NCI-H2227 (cell line): ENCODE data around the gene RASAL2.
"Not testable (repeated sequence)": the region's sequence is repeated elsewhere in the genome, so short reads cannot be mapped to it uniquely, and the experiment has no call there.

Experiments
- DNase-seq: peaks from one replicate; lab custom pipeline; 2025; ENCODE audit not compliant: unreplicated experiment; lab: John Stamatoyannopoulos, UW

RASAL2 gene

DNA sequence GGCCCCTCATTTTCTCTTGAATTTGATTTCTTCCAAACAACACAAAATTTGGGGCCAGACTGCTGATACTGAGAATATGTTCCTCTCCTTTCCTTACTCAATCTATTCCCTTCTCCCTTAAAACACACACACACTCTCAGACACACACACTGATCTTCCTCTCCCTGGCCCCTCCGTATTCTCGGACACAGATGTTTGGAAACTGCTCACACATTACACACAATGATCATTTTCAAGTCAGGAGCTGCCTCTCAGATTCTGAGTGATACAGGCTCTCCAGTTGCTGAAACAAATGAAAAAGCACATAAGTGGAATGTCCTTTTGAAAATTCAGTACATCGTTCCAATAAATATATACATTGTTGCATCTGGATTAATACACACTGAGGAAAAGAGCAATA lies 241.5 kb downstream of the RASAL2 start:
- DNase-seq: no peak

DNA sequence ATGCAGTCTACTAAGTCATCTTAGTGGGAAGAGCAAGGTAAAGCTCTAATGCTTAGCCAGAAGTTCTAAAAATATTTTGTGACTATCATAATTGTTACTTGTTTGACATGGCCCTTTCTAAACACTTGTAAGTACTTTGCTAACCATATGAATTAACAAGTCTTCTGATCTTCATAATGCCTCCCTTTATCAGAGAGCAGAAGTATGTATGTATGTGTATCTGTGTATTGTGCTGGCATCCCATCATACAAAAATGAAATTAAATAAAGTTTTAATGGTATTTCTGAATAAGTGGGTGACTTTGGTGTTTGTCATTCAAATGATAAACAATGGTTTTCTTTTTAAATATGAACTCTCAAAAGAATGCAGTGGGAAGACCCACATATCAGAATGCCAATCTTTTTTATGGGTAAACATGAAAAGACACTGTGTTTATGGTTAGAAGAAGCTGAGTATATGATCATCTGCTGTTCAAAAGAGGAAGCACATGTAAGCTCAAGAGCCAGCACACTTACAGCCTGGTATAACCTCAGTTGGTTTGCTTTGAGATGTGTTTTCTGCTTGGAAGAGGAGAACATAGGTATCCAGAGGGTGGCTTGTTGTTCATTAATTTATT lies 243.3 kb downstream of the RASAL2 start:
- no peak for DNase-seq

DNA sequence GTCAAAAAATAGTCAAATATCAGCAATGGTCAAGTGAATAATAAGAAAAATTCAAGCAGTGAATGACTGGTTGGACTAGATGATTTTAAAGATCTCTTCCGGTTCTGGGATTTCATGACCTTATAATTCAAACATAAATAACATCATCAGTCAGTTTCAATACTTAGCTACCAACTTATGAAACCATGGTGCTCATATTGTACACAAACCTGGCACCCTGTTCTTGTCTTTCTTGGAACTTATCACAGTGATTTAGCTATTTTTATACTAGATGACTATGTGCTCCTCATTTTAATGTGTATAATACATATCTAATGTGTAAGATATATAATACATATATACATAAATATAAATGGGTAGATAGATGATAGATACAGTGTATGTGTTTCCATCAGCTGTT lies 245.9 kb downstream of the RASAL2 start:
- no peak for DNase-seq

DNA sequence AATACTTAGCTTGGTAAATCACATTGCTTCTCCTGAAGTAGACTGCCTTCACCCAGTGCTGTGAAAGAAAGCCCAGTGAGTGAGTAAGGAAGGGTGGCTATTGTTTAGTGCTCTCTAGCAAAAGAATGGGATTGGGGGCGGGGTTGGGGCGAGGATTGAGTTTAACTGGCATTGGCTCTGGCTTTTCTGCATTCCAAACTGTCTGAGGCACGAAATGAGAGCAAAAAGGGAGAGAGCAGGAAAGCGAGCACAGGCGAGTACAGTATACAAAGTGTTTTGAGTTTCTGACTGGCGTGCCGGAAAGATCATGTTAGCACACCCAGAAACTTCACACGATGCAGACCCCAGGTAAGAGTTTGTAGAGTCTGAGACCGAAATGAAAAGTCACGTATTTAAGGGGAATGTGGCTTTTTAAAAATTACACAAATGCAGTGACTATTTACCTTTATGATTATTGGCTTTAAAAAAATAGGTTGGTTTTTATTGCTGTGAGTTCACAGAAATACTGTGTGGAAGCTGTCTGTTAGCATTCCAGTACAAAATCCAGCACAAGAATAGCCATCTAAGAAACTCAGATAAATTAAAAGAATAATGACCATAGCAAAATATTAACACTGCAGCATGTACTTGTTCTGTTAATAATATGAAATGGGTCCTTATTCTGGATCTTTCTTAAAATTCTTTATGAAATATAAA lies 247.5 kb downstream of the RASAL2 start:
- DNase-seq: peak; percentile 69

DNA sequence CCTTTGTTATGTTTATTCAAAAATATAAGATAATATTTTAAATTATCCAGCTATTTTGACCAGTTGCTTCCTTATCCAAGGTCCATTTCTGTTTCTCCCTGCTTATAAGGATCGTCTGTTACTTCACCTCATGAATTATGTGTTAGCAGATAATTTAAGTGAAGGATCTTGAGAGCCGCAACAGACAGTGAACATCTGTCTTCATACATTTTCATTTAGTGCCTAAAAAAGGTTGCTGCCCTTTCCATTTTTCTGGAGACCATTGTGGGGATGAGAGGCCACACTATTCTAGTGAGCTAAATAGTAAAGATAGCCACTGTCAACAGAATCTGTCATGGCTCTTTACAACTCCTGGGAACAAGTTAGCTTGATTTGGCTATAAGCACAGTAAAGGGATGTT lies 248.8 kb downstream of the RASAL2 start:
- DNase-seq: peak; percentile 27

DNA sequence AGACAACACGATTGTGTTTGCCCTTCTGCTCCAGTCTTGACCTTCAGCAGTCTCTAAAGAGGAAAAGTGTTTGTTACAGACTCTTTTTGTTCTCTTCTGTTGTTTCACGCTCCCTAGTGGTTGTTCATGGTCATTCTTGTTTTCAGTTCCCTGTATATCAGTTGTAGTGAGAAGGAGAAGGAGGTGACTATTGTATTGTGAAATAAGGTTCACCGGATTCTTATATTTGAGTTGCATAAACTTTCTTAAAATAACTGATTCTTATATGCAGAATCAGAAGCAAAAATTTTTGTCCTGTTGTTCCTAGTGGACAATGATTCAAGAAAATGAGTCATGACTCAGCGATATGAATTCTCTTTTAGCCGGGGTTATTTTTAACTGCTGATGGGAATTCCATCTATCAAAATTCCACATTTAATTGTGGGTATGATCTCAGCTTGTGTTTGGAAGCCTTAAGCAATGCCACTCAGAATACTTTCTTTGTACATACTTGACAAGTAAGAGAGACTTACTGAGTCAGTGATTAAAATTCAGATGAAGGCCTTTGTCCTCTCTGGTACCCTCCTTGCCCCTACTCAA lies 250.7 kb downstream of the RASAL2 start:
- DNase-seq: peak; percentile 38

DNA sequence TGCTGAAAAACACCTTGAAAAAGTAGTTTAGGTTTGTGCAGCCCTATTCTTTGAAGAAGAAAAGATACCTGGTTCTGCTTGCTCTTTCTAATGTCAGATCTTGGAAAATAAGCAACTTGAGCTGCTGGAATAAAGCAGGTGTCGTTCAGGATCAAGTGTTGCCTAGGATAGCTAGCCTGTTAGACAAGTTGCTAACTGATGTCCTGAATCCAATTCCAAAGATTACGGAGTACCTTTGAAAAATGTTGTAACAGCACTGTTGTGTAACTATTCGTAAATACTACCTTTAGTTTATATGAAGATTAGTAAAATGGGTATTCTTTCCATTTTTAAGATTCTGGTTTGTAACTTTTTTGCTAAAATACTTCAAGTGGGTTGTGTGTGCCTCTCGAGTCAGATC lies 251.3 kb downstream of the RASAL2 start:
- DNase-seq: no peak

DNA sequence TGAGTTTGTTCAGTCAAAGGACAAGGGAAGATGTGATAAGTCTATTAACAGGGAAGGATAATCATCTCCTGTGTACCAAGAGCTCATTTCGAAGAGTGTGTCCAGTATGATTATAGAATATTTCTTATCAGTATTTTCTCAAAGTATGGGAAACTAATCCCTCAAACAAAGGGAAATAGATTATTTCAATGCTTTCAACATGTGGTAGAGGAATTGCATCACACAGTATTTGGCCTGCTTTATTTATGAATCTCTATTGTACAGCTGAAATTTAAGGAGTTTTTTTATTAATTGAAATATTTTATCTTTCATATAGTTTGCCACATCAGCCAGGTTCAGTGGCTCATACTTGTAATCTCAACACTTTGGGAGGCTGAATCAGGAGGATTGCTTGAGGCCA lies 251.9 kb downstream of the RASAL2 start:
- no peak for DNase-seq

DNA sequence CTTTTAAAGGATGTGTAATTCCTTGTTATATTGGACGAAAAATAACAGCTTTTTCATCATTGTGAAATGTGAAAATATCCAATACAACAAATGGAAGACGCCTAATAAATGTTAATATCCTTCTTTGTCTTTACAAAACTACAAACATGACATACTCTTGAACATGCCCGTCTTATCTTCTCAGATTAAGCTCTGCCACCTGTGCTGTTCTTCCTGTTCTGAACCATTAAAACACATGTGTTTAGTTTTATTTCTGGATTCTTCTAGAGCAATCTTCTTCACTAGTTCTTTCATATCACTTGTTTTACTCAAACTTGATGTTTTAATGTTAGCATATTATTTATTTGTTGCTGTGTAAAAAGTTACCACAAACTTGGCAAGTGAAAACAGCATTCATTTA lies 255.9 kb downstream of the RASAL2 start:
- no peak for DNase-seq

DNA sequence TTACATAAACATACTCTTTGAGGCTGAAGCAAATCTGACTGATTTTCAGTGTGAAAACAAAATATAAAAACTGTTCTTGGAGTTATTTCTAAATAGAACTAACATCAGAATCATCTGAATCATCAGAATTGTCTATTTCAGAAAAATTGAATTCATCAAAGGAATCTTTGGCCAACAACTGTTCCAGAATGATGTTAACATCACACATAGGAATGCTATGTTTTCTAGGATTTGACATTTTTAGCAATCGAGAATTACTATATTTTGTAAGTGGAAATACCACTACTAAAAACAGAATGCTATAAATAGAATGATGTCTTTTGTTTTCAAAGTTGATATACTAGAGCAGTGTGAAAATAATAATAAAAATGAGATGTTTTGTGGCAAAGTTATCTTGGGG lies 258.0 kb downstream of the RASAL2 start:
- DNase-seq: not testable (repeated sequence)

DNA sequence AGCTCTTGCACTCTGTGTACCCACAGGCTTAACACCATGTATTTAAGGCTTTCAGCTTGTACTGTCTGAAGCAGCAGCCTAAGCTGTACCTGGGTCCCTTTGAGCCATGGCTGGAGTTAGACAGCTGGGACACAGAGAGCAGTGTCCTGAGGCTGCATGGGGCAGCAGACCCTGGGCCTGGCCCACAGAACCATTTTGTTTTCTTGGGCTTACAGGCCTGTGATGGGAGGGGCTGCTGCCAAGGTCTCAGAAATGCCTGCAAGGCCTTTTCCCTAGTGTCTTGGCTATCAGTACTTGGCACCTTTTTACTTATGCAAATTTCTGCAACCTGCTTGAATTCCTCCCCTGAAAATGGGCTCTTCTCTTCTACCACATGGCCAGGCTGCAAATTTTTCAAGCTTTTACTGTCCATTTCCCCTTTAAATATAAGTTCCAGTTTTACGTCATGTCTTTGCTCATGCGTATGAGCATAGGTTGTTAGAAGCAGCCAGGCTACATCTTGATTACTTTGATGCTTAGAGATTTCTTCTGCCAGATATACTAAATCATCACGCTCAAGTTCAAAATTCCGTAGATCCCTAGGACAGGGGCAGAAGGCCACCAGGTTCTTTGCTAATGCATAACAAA lies 259.0 kb downstream of the RASAL2 start:
- no peak for DNase-seq

DNA sequence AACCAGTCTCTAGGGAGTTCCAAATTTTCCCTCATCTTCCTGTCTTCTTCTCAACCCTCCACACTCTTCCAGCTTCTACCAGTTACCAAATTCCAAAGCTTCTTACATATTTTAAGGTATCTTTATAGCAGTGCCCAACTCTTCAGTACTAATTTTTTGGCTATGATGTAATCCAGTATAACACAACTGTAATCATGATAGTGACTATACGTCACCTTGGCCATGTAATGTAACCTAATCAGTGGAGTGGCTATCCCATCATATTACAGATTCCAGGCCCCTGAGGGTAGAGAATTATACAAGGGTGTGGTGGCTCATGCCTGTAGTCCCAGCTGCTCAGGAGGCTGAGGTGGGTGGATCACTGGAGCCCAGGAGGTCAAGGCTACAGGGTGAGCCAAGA lies 259.6 kb downstream of the RASAL2 start:
- no peak for DNase-seq

DNA sequence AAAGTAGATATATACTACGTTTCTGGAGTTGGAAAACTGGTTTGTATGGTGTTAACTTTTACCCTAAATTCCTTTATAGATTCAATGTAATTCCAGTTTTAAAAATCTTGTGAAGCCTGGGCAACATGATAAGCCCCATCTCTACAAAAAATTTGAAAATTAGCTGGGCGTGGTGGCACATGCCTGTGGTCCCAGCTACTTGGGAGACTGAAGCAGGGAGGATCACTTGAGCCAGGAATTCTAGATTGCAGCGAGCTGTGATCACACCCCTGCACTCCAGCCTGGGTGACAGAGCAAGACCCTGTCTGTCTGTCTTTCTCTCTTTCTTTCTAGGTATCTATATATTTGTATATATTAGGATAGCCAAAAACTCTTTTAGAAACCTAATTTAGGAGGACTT lies 260.9 kb downstream of the RASAL2 start:
- DNase-seq: no peak

DNA sequence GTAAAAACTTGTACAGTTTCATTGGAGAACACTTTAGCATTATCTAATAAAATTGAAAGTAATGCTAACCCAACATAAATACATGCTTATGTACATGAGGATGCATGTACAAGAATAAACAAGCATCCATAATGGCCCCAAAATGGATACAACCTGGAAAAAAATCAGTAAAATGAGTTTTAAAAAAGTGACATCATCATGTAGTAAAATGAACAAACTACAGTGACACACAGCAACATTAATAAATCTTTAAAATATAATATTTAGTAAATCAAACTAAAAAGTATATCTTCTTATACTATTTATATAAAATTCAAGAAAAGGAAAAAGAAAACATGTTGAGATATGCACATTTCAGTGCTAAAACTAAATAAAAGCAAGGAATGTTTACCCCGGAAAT lies 262.4 kb downstream of the RASAL2 start:
- DNase-seq: no peak

DNA sequence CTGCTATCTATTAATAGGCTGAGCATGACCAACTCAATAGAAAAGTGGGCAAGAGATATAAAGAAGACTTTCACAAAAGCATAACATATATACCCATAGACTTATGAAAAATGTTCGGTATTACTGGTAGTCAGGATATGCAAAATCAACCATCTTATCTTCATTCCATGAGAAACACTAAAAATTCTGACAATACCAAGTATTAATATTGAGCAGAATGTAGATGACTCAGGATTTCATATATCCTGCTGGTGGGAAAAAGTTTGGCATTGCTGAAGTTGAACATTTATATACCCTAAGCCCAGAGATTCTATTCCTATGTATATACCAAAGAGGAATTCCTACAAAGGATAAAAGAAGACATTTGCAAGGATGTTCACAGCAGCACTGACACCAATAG lies 264.6 kb downstream of the RASAL2 start:
- DNase-seq: no peak

DNA sequence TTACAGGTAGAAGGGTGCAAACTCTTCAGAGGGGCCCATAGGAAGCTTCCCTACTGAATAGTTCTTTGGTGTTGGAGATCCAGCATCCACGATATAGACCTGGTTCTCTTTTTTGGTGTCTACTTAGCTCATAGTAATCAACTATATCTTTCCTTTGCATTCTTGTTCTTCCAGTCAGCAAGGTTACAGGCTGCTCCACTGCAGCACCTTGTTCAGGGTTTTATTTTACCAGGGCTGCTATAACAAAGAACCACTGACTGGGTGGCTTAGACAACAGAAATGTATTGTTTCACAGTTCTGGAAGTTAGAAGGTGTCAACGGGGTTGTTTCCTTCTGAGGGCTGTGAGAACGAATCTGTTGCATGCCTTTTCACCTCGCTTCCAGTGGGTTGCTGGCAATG lies 266.5 kb downstream of the RASAL2 start:
- no peak for DNase-seq

DNA sequence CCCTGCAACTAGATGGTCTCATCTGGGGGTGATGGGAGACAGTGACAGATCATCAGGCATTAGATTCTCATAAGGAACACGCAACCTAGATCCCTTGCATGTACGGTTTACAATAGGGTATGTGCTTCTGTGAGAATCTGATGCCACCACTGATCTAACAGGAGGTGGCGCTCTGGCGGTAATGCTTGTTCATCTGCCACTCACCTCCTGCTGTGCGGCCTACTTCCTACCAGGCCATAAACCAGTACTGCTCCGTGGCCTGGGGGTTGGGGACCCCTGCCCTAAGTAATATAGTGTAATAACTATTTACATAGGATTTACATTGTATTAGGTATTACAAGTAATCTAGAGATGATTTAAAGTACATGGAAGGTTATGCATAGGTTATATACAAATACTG lies 267.9 kb downstream of the RASAL2 start:
- DNase-seq: no peak

DNA sequence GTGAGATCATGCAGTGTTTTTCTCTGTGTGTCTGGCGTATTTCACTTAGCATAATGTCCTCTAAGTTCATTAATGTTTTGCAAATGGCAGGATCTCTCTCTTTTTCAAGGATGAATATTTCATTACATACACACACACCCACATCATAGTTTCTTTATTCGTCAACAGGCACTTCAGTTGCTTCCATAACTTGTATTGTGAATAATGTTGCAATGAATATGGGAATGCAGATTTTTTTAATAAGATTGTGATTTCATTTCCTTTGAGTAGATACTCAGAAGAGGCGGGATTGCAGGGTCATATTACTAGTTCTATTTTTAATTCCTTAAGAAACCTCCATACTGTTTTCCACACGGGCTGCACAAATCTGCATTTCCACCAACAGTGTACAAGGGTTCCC lies 268.8 kb downstream of the RASAL2 start:
- no peak for DNase-seq

DNA sequence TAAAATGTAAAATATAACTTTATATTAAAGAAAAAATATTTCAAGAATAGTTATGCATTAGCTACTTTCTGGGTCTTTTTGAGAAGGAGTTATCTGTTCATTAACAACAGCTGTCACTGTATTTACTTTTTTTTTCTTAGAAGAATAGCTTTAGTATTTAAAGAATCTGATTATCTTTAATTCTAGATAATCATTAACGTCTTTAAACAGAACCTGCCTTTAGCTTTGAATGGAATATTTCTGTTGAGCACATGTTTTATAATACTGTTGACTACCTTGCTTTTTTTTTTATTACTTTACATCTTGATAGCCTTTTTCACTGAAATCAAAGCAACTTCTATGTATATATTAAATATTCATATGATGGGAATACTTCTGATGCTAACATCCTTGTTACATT lies 270.9 kb downstream of the RASAL2 start:
- no peak for DNase-seq

DNA sequence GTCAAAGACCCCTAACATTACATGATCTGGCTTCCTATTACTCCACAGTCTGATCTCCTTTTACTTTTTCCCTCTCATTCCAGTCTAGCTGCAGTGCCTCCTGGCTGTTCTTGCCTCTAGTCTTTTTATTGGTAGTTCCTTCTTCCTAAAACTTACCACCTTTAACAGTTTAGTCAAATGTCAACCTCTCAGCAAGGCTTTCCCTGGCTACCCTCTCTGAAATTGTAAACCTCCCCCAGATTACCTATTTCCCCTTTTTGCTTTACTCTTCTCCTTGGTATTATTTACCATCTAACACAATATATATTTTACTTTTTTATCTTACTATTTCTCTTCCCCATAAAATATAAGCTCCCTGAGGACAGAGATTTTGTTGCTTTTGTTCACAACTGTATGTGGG lies 273.2 kb downstream of the RASAL2 start:
- no peak for DNase-seq

DNA sequence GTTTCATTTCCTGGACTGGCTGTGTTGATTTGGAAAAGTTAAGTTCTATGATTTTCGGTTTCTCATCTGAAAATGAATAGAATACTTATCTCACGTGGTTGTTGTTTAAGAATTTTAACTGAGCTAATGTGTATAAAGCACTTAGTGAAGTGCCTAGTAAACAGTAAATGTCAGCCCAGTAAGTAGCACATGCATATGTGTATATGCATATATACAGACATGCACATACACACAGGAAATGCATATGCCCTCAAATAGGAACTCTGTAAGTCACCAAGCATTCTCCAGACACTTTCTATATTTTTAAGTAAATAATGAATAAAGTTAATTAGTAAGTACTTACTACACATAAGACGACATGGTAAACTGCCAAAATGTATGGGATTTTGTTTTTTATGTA lies 274.3 kb downstream of the RASAL2 start:
- no peak for DNase-seq

DNA sequence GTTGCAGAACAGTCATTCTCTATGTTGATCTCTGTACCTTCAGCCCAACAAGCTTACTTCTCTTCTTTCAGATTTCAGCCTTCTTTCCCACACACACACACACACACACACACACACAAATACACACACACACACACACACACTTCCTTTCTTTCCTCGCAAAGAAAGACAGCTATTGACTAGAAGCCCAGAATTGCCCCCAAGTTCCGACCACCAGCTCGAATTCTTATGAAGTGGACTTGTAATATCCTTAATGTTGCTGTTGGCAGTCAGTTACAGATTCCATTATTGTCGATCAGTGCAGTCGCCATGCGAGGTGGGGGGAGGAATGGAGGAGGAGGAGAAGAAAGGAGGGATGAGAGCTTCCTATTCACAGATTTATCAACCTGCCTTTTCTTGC lies 277.3 kb downstream of the RASAL2 start:
- DNase-seq: peak; percentile 64
